ENCODE data around the gene MAPK8.

Gene MAPK8

DNA sequence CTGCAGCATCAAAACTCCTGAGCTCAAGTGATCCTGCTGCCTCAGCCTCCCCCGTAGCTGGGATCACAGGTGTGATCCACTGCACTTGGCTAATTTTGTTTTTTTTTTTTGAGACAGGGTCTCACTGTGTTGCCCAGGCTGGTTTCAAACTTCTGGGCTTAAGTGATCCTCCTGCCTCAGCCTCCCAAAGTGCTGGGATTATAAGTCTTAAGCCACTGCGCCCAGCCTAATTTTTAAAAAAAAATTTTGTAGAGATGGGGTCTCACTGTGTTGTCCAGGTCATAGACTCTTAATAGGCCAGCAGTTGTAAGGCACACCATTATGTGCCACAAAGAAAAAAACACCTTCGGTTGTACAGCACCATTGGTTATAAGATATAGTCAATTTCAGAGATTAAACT is 122.4 kb downstream of the MAPK8 start:
- no peak overlapping the region for H3K4me3 ChIP-seq (ENCODE audit: low read depth, low read length)
- TF ChIP-seq POLR2A (IDR thresholded peaks at IDR 0.05; ENCODE audit: extremely low read depth, insufficient read length) = no peak
- TF ChIP-seq MYC (IDR thresholded peaks at IDR 0.05; ENCODE audit: low read depth, low read length) = no peak
- DNase-seq (ENCODE audit: low read depth) = no peak

DNA sequence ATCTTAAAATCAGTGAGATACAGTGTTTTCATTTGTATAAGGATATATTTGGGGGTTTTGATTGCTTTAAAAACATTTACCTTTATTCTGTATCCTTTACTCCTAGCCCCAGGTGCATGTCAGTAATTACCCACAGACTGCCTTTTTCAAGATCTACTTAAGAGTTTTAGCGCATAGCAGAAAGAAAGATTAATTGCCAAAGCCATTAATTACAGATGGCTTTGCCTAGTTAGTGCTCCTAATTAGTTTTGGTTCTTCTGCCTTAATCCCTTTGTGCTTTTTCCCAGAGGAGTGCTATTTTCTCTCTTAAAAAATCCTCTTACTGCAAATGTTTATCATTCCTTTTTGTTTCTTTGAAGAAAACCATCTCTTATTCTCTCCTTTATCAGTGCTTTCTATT is 122.8 kb downstream of the MAPK8 start:
- no peak for DNase-seq (ENCODE audit: low read depth)
- no peak overlapping the region for H3K4me3 ChIP-seq (ENCODE audit: low read depth, low read length)
- TF ChIP-seq, protein P1, sequence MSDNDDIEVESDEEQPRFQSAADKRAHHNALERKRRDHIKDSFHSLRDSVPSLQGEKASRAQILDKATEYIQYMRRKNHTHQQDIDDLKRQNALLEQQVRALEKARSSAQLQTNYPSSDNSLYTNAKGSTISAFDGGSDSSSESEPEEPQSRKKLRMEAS (IDR thresholded peaks at IDR 0.05; ENCODE audit: low read depth, low read length) = no peak
- TF ChIP-seq, protein P2, sequence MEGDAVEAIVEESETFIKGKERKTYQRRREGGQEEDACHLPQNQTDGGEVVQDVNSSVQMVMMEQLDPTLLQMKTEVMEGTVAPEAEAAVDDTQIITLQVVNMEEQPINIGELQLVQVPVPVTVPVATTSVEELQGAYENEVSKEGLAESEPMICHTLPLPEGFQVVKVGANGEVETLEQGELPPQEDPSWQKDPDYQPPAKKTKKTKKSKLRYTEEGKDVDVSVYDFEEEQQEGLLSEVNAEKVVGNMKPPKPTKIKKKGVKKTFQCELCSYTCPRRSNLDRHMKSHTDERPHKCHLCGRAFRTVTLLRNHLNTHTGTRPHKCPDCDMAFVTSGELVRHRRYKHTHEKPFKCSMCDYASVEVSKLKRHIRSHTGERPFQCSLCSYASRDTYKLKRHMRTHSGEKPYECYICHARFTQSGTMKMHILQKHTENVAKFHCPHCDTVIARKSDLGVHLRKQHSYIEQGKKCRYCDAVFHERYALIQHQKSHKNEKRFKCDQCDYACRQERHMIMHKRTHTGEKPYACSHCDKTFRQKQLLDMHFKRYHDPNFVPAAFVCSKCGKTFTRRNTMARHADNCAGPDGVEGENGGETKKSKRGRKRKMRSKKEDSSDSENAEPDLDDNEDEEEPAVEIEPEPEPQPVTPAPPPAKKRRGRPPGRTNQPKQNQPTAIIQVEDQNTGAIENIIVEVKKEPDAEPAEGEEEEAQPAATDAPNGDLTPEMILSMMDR (IDR thresholded peaks at IDR 0.05; ENCODE audit: low read depth, low read length) = no peak
- no peak for TF ChIP-seq POLR2A (IDR thresholded peaks at IDR 0.05; ENCODE audit: extremely low read depth, insufficient read length)

DNA sequence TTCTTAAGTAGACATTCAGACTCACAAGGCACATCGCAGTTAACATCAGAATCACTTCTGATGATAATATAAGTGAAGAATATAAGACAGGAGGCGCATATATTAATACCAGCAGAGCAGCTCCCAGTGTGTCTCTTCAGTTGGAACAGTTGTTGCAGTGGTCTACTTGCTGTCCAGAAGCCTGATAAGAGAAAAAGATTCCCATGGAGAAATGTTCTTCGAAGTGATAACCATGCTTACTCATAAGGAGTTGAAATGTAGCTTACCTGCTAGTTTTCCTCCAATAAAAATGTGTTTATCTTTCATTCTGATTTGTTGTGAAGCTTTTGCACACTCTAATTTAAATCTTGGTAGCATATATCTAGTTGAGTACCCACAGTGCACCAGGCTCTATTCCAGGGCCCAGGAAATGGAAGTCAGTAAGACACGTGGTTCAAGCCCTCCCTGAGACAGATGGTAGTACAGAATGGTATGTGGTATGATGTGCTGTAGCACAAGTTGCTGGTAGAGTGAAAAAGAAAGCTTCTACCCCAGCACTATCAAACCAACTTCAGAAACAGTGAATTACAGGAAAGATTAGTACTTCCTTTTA is 124.0 kb downstream of the MAPK8 start:
- TF ChIP-seq, protein P2 (IDR thresholded peaks at IDR 0.05; ENCODE audit: low read depth, low read length) = no peak
- TF ChIP-seq MYC (IDR thresholded peaks at IDR 0.05; ENCODE audit: low read depth, low read length) = no peak
- TF ChIP-seq POLR2A (IDR thresholded peaks at IDR 0.05; ENCODE audit: extremely low read depth, insufficient read length) = no peak
- TF ChIP-seq, protein P1 (IDR thresholded peaks at IDR 0.05; ENCODE audit: low read depth, low read length) = no peak
- H3K4me3 ChIP-seq (ENCODE audit: low read depth, low read length) = no peak overlapping the region
- DNase-seq (ENCODE audit: low read depth) = no peak

DNA sequence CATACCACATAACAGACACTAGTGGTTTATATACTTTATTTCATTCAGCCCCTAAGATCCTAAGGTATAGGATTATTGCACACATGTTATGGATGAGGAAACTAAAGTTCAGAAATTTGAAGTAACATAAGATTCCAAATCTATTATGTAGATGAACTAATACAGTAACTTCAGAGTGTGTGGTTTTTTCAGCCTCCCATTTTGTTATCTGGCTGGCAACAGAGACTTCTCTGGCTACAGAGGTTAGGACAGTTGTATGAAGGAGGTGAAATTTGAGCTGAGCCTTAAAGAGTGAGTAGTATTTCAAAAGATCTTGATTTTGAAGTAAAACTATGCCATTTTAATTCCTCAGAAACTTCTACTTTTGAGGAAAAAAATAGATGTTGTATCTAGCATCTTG is 125.4 kb downstream of the MAPK8 start:
- H3K4me3 ChIP-seq (ENCODE audit: low read depth, low read length) = no peak overlapping the region
- TF ChIP-seq MYC (IDR thresholded peaks at IDR 0.05; ENCODE audit: low read depth, low read length) = no peak
- TF ChIP-seq, protein P1 (IDR thresholded peaks at IDR 0.05; ENCODE audit: low read depth, low read length) = no peak
- DNase-seq (ENCODE audit: low read depth) = no peak

DNA sequence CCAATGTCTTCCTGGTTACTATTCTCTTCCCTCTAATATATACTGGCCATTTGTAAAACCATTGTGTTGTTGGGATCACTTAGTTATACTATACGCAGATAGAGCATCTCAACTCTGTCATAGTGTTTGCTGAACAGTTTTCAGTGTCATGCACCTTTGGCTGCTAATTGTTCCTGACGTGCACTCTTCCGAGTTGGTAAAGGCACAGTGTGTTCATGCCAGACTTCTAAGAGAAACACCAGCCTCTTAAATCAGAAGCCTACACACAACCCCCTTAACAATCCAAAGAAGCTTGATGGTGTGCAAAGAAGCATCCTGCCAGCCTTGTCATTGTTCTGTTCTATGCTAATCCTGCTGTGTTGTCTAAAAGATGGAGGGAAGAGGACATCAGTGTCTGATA is 131.1 kb downstream of the MAPK8 start:
- TF ChIP-seq MYC (IDR thresholded peaks at IDR 0.05; ENCODE audit: low read depth, low read length) = no peak
- TF ChIP-seq, protein P2 (IDR thresholded peaks at IDR 0.05; ENCODE audit: low read depth, low read length) = no peak
- TF ChIP-seq POLR2A (IDR thresholded peaks at IDR 0.05; ENCODE audit: extremely low read depth, insufficient read length) = no peak
- H3K4me3 ChIP-seq (ENCODE audit: low read depth, low read length) = no peak overlapping the region
- DNase-seq (ENCODE audit: low read depth) = no peak

DNA sequence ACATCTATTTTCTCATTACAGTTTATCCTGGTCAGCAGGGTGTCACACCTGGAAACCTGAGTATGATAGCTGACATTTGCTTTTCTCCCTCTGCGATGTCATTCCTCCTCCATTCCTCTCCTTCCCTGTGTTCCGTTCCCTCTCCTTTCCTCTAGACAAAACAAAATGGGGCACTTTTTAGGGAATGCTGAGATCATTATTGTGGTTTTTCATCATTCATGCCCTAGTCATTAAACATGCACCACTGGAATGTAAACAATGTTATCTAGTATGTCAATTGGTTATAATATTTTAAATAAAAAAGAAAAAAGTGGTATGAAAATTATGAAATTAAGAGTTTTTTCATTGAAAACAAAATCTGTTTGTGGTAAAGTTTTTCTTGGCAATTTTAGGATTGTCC is 132.6 kb downstream of the MAPK8 start:
- TF ChIP-seq, protein P2 (IDR thresholded peaks at IDR 0.05; ENCODE audit: low read depth, low read length) = no peak
- TF ChIP-seq, protein P1 (IDR thresholded peaks at IDR 0.05; ENCODE audit: low read depth, low read length) = no peak
- TF ChIP-seq POLR2A (IDR thresholded peaks at IDR 0.05; ENCODE audit: extremely low read depth, insufficient read length) (no peak), MYC (IDR thresholded peaks at IDR 0.05; ENCODE audit: low read depth, low read length) (no peak)
- no peak for DNase-seq (ENCODE audit: low read depth)

DNA sequence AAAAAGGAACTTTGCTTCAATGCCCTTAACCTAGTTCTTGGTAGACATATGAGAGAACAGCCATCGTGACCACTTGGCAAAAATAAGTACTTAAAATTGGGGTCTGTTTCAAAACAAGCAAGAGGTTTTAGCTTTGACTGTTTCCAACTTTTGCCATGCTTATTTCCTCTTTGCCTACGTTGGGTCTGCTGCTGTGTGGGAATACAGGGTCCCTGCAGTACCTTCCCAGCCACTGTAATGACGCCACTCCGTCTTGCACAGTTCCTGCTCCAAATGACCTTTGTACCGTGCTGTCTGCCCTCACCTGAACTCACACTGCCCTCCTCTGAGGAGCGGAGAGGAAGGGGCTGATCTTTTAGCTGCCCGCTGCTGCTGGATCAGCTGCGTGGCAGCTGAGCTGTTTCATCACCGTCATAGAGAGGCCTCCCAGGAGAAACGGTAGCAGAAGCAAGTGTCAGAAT is 133.1 kb downstream of the MAPK8 start:
- DNase-seq (ENCODE audit: low read depth) = no peak
- H3K4me3 ChIP-seq (ENCODE audit: low read depth, low read length) = no peak overlapping the region
- TF ChIP-seq, protein P1 (IDR thresholded peaks at IDR 0.05; ENCODE audit: low read depth, low read length) = no peak
- TF ChIP-seq, protein P2 (IDR thresholded peaks at IDR 0.05; ENCODE audit: low read depth, low read length) = no peak
- TF ChIP-seq MYC (IDR thresholded peaks at IDR 0.05; ENCODE audit: low read depth, low read length) (no peak), POLR2A (IDR thresholded peaks at IDR 0.05; ENCODE audit: extremely low read depth, insufficient read length) (no peak)

More for the DNA sequence above, 132.6 kb downstream of the MAPK8 start:
- H3K4me3 ChIP-seq (ENCODE audit: low read depth, low read length) = no peak overlapping the region
